ENCODE results near the gene CDYL2. TPM values are rescaled to one million over a fixed set of nuclear protein-coding genes. Genes with fewer than 3 reads are reported as not detected.

The CDYL2 gene
- polyA plus RNA-seq, 3 donors, result 6.5 to 7.6 (median 6.7) TPM

- no peak for DNase-seq (ENCODE audit: low read depth in 3 of 3, low spot score in 2 of 3)
Observed at GRCh38 chr16:80606221-80606766, 198.1 kb downstream of the CDYL2 start.

- DNase-seq (ENCODE audit: low read depth in 3 of 3, low spot score in 2 of 3), result no peak
Observed at GRCh38 chr16:80604600-80605355, 199.6 kb downstream of the CDYL2 start.

- no peak for DNase-seq (ENCODE audit: low read depth in 3 of 3, low spot score in 2 of 3)
Observed at GRCh38 chr16:80602894-80603293, 201.5 kb downstream of the CDYL2 start.

GRCh38 chr16:80601182-80601581 lies 203.2 kb downstream of the CDYL2 start:
- DNase-seq (ENCODE audit: low read depth in 3 of 3, low spot score in 2 of 3), result no peak

- no peak for DNase-seq (ENCODE audit: low read depth in 3 of 3, low spot score in 2 of 3)
Observed at GRCh38 chr16:80599466-80599865, 204.9 kb downstream of the CDYL2 start.

- no peak for DNase-seq (ENCODE audit: low read depth in 3 of 3, low spot score in 2 of 3)
Observed at GRCh38 chr16:80596507-80597207, 207.7 kb downstream of the CDYL2 start.

- DNase-seq (ENCODE audit: low read depth in 3 of 3, low spot score in 2 of 3), result no peak
Observed at GRCh38 chr16:80594756-80595155, 209.6 kb downstream of the CDYL2 start.

GRCh38 chr16:80592273-80592672 lies 212.1 kb downstream of the CDYL2 start:
- no peak for DNase-seq (ENCODE audit: low read depth in 3 of 3, low spot score in 2 of 3)

- no peak for DNase-seq (ENCODE audit: low read depth in 3 of 3, low spot score in 2 of 3)
Observed at GRCh38 chr16:80591071-80591915, 213.1 kb downstream of the CDYL2 start.

GRCh38 chr16:80587071-80587470 lies 217.3 kb downstream of the CDYL2 start:
- no peak for DNase-seq (ENCODE audit: low read depth in 3 of 3, low spot score in 2 of 3)

- no peak for DNase-seq (ENCODE audit: low read depth in 3 of 3, low spot score in 2 of 3)
Observed at GRCh38 chr16:80586476-80586875, 217.9 kb downstream of the CDYL2 start.

- no peak for DNase-seq (ENCODE audit: low read depth in 3 of 3, low spot score in 2 of 3)
Observed at GRCh38 chr16:80585764-80586163, 218.6 kb downstream of the CDYL2 start.

- no peak for DNase-seq (ENCODE audit: low read depth in 3 of 3, low spot score in 2 of 3)
Observed at GRCh38 chr16:80583466-80583865, 220.9 kb downstream of the CDYL2 start.

GRCh38 chr16:80580109-80580832 lies 224.1 kb downstream of the CDYL2 start:
- DNase-seq (ENCODE audit: low read depth in 3 of 3, low spot score in 2 of 3), result no peak

GRCh38 chr16:80577485-80578280 lies 226.7 kb downstream of the CDYL2 start:
- DNase-seq (ENCODE audit: low read depth in 3 of 3, low spot score in 2 of 3), result no peak

GRCh38 chr16:80576343-80576912 lies 228.0 kb downstream of the CDYL2 start:
- no peak for DNase-seq (ENCODE audit: low read depth in 3 of 3, low spot score in 2 of 3)

GRCh38 chr16:80573700-80574120 lies 230.7 kb downstream of the CDYL2 start:
- DNase-seq (ENCODE audit: low read depth in 3 of 3, low spot score in 2 of 3), result no peak

- DNase-seq (ENCODE audit: low read depth in 3 of 3, low spot score in 2 of 3), result peak in 1 of 3 donors; percentile 6
Observed at GRCh38 chr16:80570106-80570478, 234.3 kb downstream of the CDYL2 start.

- no peak for DNase-seq (ENCODE audit: low read depth in 3 of 3, low spot score in 2 of 3)
Observed at GRCh38 chr16:80569440-80570105, 234.8 kb downstream of the CDYL2 start.
